Right renal pelvis (tissue), 4 donors: ENCODE measurements around the gene LAMB3. TPM values are rescaled to one million over a fixed set of nuclear protein-coding genes. Genes with fewer than 3 reads are reported as not detected.

ENCODE experiments used
- DNase-seq, 4 donors: peaks; one replicate each; pipeline ENCODE4 v3.0.0-alpha.2; 2013; ENCODE audit warnings: low read depth in 4 of 4, low spot score in 3 of 4, missing footprints in 1 of 4
- polyA plus RNA-seq, 4 donors: library from polyadenylated mRNA; unstranded; fragments of 120-200 nt; gene quantifications; one replicate each; pipeline ENCODE4 v1.2.1, GENCODE V29; 2013; ENCODE audit not compliant: insufficient read length in 4 of 4

Gene LAMB3
- polyA plus RNA-seq, 4 donors, result 0.93 to 1.8 (median 1.7) TPM

DNA sequence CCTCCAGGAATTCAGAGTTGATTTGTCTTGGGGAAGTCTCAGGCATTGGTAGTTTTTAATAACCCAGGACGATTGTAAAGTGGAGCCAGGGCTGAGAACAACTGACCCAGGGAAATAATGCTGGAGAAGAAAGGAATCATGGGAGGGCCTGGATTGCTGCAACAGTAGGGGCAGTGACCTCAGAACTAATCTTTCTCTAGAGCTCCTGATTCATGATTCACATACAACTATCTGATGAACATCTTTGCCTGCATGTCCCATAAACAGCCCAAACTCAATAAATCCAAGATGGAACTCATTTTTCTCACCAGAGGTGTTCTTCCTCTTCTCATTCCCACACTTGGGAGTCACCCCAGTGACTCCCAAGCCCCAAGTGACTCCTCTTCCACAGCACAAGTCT is 14.9 kb upstream of the LAMB3 start:
- no peak for DNase-seq

DNA sequence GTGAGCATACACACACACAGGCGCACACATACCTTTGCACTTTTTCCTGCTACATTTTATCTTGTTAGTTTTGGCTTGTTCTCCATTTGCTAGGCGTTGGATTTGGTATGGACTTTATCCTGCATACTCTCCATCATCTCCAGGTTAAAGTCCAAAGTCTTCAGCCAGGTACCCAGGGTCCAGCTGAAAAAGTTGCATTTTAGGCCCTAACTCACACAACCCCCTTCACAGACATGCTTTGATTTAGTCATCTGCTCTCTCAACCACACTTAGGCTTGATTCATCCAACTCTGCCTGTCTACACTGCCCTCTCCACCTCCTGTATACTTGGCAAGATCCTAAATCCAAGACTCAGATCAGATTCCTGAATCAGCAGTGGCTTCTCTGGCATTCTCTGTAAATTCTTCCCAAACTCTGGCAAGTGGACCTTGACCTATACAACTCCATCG is 10.7 kb upstream of the LAMB3 start:
- no peak for DNase-seq

GRCh38 chr1:209661071-209661470 is 8.8 kb upstream of the LAMB3 start:
- DNase-seq, result no peak

GRCh38 chr1:209659909-209660308 is 7.7 kb upstream of the LAMB3 start:
- DNase-seq, result no peak

DNA sequence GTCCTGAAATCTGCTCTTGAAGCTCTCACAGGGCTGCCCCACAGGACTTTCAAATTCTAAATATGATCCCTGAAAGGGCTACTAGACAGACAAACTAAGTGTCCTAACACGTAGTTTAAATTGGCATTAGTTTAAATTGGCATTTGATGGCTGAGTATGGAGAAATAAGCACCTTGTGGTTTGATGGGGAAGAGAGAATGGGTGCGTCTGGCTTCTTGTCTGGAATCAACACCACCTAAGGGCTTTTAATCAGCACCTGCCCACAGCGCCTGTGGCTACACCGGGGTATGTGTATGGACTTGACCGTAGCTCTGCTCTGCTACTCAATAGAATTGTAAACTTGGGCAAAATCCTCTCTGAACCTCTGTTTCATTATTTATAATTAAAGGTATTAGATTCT is 5.7 kb upstream of the LAMB3 start:
- DNase-seq, result no peak

- DNase-seq, result no peak
These were observed 5.1 kb upstream of the LAMB3 start for GRCh38 chr1:209657140-209657879.

DNA sequence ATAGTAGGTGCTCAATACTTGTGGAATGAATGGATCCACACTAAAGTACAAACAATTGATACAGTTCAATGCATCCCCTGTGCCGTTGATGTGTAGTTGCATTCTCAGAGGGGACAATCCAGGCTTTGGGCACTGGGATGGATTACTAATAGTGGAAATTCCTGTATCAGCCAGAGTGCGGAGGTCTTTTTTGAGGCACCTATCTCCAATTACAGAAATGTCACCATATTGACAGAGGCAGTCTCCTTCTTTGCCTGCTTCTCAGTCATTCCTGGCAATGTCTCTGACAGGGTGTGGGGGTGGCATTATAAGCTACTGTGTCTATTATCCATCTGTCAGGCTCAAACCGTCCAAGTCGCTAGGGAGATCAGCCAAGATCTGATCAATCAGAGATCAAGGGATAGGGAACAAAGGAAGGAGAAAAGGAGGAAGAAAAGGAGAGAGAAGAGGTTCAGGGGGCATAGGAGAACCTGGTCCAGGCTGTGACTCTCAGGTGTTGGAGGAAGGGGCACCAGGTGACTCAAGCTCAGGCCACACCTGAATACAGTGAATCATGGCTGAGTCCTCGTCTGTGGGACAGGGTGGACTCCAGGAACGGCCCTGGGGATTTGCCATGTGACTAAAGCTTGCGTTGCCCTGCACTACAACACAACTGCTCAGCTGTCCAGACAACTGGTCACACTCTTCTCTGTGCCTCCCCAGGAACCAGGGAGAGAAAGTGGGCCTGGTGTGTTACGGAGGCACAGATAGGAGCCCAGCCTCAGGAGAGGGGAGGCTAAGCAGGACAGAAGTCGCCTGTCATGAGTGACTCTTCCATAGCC is 3.4 kb upstream of the LAMB3 start:
- no peak for DNase-seq

GRCh38 chr1:209653915-209654351 is 1.7 kb upstream of the LAMB3 start:
- DNase-seq, result no peak

- DNase-seq, result peak in 2 of 4 donors; percentile 47 to 48
These were observed 712 bp upstream of the LAMB3 start for GRCh38 chr1:209652873-209653401.

GRCh38 chr1:209651138-209651587 is 1.1 kb downstream of the LAMB3 start:
- no peak for DNase-seq

DNA sequence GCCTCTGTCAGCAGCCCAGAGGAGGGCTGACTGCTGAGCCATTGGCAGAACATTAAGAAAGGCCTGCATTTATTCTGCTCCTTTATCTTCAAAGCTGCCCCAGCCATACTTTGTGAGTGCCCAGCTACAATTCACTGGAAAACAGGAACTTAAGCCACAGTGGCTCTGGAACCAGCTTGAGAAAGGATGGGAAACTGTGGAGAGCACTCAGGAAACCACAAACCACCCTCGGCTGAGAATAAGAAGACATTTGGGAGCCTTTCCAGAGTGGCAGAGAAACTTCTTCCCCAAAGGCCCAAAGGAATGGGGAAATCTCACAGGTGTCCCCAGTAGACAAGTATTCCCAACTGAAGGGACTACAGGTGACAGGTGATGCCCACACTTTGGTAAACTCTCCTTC is 1.8 kb downstream of the LAMB3 start:
- DNase-seq, result no peak

DNA sequence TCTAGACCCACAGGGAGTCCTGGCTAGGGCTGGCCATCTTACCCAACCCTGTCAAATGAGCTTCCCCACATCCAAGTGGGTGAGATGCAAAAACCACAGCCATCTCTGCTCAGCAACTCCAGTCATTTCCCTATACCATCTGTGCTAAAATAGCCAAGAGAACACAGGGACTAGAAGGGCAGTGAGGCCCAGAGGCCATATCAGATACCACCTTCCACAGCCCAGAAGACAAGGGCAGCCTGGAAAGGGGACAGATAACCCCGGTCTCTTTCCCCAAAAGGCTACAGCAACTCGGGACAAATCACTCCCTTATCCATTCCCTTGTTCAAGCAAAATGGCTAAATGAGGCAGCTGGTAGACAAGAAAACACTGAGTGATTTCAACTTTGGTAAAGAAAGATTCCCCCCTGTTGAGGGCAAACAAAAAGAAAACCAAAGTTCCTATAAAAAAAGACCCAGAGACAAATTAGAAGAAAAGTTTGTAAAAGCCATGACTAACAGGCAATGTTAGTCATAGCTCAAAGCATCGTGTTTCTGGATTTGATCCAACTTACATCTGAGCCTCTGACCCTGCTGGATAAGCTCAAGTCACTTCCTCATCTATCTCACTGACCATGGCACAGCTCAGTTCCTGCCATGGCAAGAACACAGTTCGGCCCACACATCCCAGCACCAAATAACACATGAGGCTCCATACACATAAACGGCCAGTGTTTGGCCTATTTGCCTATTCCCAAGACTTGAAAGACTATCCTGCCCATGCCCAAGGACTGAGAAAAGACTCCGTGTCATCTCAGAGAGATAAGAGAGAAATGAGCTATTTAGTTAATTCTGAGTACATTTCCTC is 3.1 kb downstream of the LAMB3 start:
- DNase-seq, result no peak

DNA sequence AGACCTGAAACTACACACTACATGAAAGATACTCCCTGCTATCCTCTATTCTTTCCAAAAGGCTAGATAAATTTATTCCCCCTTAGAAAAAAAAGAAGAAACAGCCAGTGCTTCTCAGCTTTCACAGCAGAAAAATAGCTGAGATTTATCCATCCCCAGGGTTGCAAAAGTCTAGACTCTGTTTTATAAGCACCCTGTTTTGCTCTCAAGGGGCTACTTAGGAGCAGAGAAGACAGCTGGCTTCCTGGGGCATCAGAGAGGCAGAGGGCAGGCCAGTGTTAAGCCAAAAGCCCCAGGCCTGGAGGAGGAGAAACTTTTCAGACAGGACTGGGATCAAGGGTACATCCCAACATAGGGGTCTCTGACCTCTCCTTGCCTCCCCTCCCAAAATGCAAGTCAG is 3.9 kb downstream of the LAMB3 start:
- DNase-seq, result no peak

GRCh38 chr1:209647156-209647555 is 5.1 kb downstream of the LAMB3 start:
- DNase-seq, result no peak

DNA sequence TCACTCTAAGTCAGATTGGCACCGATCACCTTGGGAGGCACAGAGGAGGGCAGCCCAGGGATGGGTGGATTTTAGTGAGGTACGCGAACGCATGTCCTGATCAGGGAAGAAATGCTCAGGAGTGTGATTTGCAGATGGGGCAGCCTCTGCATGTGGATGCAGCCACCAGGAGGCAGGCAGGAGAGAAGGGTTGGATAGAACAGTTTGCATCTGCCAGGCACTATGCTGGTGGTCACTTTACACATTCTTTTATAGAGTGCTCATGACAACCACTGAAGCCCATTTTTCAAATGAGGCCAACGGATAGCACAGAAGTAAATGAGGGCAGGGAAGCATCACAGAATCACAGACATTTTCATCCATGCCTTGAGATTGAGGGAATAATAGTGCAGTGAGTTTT is 5.7 kb downstream of the LAMB3 start:
- no peak for DNase-seq

DNA sequence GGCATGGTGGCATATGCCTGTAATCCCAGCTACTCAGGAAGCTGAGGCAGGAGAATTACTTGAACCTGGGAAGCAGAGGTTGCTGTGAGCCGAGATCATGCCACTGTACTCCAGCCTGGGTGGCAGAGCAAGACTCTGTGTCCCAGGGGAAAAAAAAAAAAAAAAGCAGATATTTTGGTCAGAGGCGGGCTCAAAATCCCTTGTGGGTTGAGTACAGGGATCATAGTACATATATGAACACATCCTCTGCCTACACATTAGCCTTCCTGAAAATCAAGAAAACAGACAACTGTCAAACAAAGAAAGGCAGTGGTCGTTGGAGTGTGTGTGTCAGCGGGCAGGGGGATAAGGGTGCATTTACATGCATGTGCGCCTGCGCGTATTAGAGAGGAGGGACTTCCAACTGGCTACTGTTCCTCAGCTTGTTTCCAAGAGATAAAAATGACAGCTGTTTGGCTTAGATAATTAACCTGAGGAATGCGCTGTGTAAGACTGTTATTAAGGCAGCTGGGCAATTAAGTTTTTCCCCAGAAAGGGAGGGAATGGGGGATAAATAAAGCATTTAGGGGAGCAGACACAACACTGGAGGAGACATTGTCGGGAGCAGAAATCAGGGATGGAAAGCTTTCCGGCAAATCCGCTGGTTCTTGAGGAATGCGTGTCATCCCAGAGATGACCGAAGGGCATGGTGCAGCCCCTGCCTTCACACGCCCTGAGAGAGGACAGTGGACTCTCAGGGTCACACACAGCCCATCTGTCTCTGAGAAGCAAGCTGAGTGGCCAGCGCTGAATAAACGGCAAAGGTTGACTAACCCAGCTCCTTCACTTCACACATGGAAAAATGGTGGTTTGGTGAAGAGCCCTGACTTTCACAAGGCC is 6.4 kb downstream of the LAMB3 start:
- no peak for DNase-seq

- DNase-seq, result no peak
These were observed 8.8 kb downstream of the LAMB3 start for GRCh38 chr1:209643285-209644020.

GRCh38 chr1:209642816-209643215 is 9.4 kb downstream of the LAMB3 start:
- no peak for DNase-seq

DNA sequence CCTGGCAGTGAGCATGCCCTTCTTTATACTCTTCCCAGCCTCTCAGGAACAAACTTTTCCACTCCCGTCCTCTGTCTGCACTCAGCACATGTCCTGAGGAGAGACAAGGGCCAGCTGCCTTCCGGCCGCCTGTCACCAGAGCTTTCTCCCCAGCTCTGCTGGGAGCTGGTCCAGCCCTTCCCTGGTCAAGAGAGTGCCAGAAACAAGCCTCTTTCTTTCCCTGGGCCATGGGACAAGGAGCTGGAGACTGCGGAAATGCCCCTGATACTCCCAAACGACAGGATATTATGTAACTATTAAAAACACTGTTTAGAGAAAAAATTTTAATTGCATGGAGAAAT is 10.4 kb downstream of the LAMB3 start:
- DNase-seq, result peak in 3 of 4 donors; percentile 65 to 77 (median 68)
